GM23338 (cell line): ENCODE measurements around the gene ZNF692. TPM values are rescaled to one million over a fixed set of nuclear protein-coding genes. Genes with fewer than 3 reads are reported as not detected.

ENCODE experiments used
- ATAC-seq: fragments of 200-7000 bp; cut with Tn5 transposase; 3 replicates; pipeline ENCODE4 v1.9.1; 2020
- DNase-seq: peaks from one replicate; pipeline ENCODE4 v3.0.0-alpha.2; 2015; ENCODE audit warnings: low spot score
- H2AFZ ChIP-seq: fragments of 200-600 bp; sonication (generic); 2 replicates; pipeline ENCODE4 v1.8.0; 2016; ENCODE audit warnings: antibody characterized with exemption, mild to moderate bottlenecking, moderate library complexity
- H3F3A ChIP-seq: fragments of 200-600 bp; sonication (generic); replicated peaks from 2 replicates; pipeline ENCODE4 v1.8.0; 2017; ENCODE audit warnings: antibody characterized with exemption, mixed run types, low read depth
- H3K27ac ChIP-seq: fragments of 200-600 bp; sonication (generic); 2 replicates; pipeline ENCODE4 v1.6.1; 2016; ENCODE audit warnings: low read depth
- H3K27me3 ChIP-seq: fragments of 200-600 bp; sonication (generic); 2 replicates; pipeline ENCODE4 v1.8.0; 2016; ENCODE audit warnings: mild to moderate bottlenecking, mixed run types, moderate library complexity; ENCODE audit not compliant: insufficient read depth
- H3K36me3 ChIP-seq: fragments of 200-600 bp; sonication (generic); 2 replicates; pipeline ENCODE4 v1.8.0; 2016; ENCODE audit warnings: mild to moderate bottlenecking; ENCODE audit not compliant: insufficient read depth
- H3K4me1 ChIP-seq: fragments of 200-600 bp; sonication (generic); 2 replicates; pipeline ENCODE4 v1.8.0; 2016; ENCODE audit warnings: mild to moderate bottlenecking, moderate library complexity; ENCODE audit not compliant: insufficient read depth
- H3K4me2 ChIP-seq: fragments of 200-600 bp; sonication (generic); 2 replicates; pipeline ENCODE4 v1.7.1; 2017; ENCODE audit warnings: mixed run types
- H3K4me3 ChIP-seq: fragments of 200-600 bp; sonication (generic); 2 replicates; pipeline ENCODE4 v1.6.1; 2016; ENCODE audit warnings: mixed run types
- H3K79me2 ChIP-seq: fragments of 200-600 bp; sonication (generic); replicated peaks from 2 replicates; pipeline ENCODE4 v1.8.0; 2017; ENCODE audit warnings: mild to moderate bottlenecking; ENCODE audit not compliant: insufficient read depth
- H3K9me2 ChIP-seq: fragments of 200-600 bp; sonication (generic); 2 replicates; pipeline ENCODE4 v1.8.0; 2017; ENCODE audit not compliant: insufficient read depth
- H4K20me1 ChIP-seq: fragments of 200-600 bp; sonication (generic); replicated peaks from 2 replicates; pipeline ENCODE4 v1.8.0; 2017; ENCODE audit warnings: mild to moderate bottlenecking; ENCODE audit not compliant: insufficient read depth
- H3K27ac Mint-ChIP-seq: 2 replicates; pipeline ENCODE4 v1.8.0; 2020; ENCODE audit warnings: inconsistent platforms, mild to moderate bottlenecking, moderate library complexity, mixed read lengths
- H3K27me3 Mint-ChIP-seq: 3 replicates; pipeline ENCODE4 v1.8.0; 2022; ENCODE audit warnings: low read depth, mild to moderate bottlenecking, moderate library complexity, mixed read lengths, inconsistent platforms; ENCODE audit not compliant: insufficient read depth, poor library complexity
- H3K36me3 Mint-ChIP-seq: 3 replicates; pipeline ENCODE4 v1.8.0; 2021; ENCODE audit warnings: low read depth, mild to moderate bottlenecking, inconsistent platforms, moderate library complexity, mixed read lengths
- H3K4me1 Mint-ChIP-seq: 3 replicates; pipeline ENCODE4 v1.8.0; 2020; ENCODE audit warnings: mild to moderate bottlenecking, inconsistent platforms, mixed read lengths
- H3K4me3 Mint-ChIP-seq: 3 replicates; pipeline ENCODE4 v1.8.0; 2021; ENCODE audit warnings: moderate library complexity, mild to moderate bottlenecking, inconsistent platforms, mixed read lengths
- H3K9me3 Mint-ChIP-seq: 3 replicates; pipeline ENCODE4 v1.8.0; 2020; ENCODE audit warnings: moderate library complexity, mild to moderate bottlenecking, inconsistent platforms, mixed read lengths
- CREB1 ChIP-seq: fragments of 250-450 bp; sonication (Bioruptor Pico); IDR thresholded peaks from 2 replicates; pipeline ENCODE4 v1.5.0; 2020; ENCODE audit warnings: low read depth, mild to moderate bottlenecking, moderate library complexity
- JUNB ChIP-seq: IDR thresholded peaks from one replicate; pipeline ENCODE4 v1.6.1; 2016; ENCODE audit warnings: antibody characterized with exemption; ENCODE audit not compliant: unreplicated experiment
- NANOG ChIP-seq: IDR thresholded peaks from 2 replicates; pipeline ENCODE4 v1.6.1; 2016; ENCODE audit warnings: antibody characterized with exemption, borderline replicate concordance
- POLR2AphosphoS5 ChIP-seq: IDR thresholded peaks from 2 replicates; pipeline ENCODE4 v1.6.1; 2016; ENCODE audit warnings: antibody characterized with exemption, low read depth
- STAT1 ChIP-seq: IDR thresholded peaks from one replicate; pipeline ENCODE4 v1.6.1; 2016; ENCODE audit warnings: antibody characterized with exemption; ENCODE audit not compliant: unreplicated experiment
- ZNF114 ChIP-seq: fragments of 250-450 bp; sonication (Bioruptor Pico); IDR thresholded peaks from 2 replicates; pipeline ENCODE4 v1.5.0; 2020; ENCODE audit warnings: mild to moderate bottlenecking, moderate library complexity
- polyA plus RNA-seq: library from polyadenylated mRNA; unstranded; fragments of >200 nt; fragmentation: Nextera tagmentation; extraction: Ambion mirVana; gene quantifications from 2 replicates; pipeline ENCODE4 v1.2.1, GENCODE V29; 2016
- total RNA-seq: library from RNA; depleted of rRNA; stranded (reverse); fragments of >200 nt; shearing (Covaris generic); gene quantifications from 2 replicates; pipeline ENCODE4 v1.2.3, GENCODE V29; 2014
- TF ChIP-seq, protein P1 (sequence below), 2 experiments: fragments of 200-600 bp in 1 of 2; sonication (generic) in 1 of 2; conservative IDR thresholded peaks; 2 replicates each; pipeline versions ENCODE4 v1.5.1 to v1.6.1; 2016 to 2017; ENCODE audit warnings: antibody characterized with exemption in 2 of 2, low read depth in 2 of 2, mild to moderate bottlenecking in 2 of 2, moderate library complexity in 1 of 2
- TF ChIP-seq, protein P2 (sequence below): IDR thresholded peaks from one replicate; pipeline ENCODE4 v1.6.1; 2018; ENCODE audit warnings: antibody characterized with exemption; ENCODE audit not compliant: unreplicated experiment
- TF ChIP-seq, protein P3 (sequence below): IDR thresholded peaks from 2 replicates; pipeline ENCODE4 v1.6.1; 2016; ENCODE audit warnings: antibody characterized with exemption

Gene ZNF692
- total and polyA plus RNA-seq, 2 experiments from 2014 or later, result 41.2 to 57.1 TPM

DNA sequence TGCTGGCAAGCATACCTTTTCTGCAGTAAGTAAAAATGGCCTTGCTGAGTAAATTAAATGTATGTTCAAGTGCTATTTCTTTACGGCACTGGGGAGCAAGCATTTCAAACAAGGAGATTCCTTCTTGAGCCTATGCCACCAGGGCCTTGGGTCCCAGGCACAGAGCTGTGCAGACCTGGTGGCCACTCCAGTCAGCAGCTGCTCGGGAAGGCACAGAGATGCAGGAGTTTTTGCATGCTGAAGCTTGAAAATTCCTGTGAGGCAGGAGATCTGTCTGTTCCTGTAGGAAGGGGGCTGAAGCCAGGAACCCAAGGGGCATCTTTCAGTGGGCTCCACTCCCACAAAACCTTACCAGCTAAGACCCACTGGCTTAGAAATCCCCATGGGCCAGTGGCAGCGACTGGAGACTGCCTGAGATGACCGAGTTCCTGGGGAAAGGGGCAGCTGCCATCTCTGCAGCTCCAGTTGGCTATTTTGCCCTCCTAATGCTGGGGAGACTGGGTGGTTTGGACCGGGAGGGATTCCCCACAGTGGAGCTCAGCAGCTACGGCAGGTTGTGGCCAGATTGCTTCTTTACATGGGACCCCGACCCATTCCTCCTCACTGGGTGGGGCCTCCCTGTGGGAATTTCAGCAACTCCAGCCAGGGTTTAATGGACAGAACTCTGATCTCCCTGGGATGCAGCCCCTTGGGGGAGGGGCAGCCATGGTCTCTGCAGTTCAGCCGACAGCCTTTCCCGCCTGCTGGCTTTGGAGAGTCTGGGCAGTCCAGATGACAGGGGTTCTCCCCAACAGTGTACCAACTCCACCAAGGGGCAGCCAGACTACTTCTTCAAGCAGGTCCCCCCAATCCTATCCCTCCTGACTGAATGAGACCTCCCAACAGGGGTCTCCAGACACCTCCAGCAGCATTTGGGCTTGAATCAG is 38.8 kb upstream of the ZNF692 start (continued):
- TF ChIP-seq, protein P1, sequence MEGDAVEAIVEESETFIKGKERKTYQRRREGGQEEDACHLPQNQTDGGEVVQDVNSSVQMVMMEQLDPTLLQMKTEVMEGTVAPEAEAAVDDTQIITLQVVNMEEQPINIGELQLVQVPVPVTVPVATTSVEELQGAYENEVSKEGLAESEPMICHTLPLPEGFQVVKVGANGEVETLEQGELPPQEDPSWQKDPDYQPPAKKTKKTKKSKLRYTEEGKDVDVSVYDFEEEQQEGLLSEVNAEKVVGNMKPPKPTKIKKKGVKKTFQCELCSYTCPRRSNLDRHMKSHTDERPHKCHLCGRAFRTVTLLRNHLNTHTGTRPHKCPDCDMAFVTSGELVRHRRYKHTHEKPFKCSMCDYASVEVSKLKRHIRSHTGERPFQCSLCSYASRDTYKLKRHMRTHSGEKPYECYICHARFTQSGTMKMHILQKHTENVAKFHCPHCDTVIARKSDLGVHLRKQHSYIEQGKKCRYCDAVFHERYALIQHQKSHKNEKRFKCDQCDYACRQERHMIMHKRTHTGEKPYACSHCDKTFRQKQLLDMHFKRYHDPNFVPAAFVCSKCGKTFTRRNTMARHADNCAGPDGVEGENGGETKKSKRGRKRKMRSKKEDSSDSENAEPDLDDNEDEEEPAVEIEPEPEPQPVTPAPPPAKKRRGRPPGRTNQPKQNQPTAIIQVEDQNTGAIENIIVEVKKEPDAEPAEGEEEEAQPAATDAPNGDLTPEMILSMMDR (conservative IDR thresholded peaks at IDR 0.05; ENCODE audit: low read depth in 2 of 2), result no peak
- TF ChIP-seq STAT1, result no peak
- TF ChIP-seq POLR2AphosphoS5, result no peak
- no peak for TF ChIP-seq CREB1 (CRISPR knock-in tag)
- no peak for TF ChIP-seq JUNB
- TF ChIP-seq NANOG, result no peak
- no peak for TF ChIP-seq ZNF114 (CRISPR knock-in tag)

DNA sequence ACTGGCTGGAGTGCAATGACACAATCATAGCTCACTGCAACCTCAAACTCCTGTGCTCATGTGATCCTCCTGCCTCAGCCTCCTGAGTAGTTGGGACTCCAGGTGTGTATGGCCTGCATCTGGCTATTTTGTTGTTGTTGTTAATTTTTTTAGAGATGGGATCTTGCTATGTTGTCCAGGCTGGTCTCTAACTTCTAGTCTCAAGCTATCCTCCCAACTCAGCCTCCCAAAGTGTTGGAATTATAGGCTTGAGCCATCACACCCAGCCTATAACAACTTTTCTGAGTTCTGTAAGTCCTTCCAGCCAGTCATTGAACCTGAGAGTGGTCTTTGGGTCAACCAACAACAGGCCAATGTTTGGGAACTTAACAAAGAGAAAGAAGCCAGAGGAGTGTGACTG is 36.0 kb upstream of the ZNF692 start:
- H3K4me3 ChIP-seq, result no peak overlapping the region
- H2AFZ ChIP-seq, result no peak overlapping the region
- H3K9me2 ChIP-seq, result no peaks in the 10 kb centered on the region
- Mint-ChIP-seq H3K36me3 (no peaks in the 10 kb centered on the region), H3K4me1 (peaks cover 21% of the 10 kb centered on the region), H3K27me3 (peaks cover 9% of the 10 kb centered on the region), H3K27ac (no peak overlapping the region), H3K9me3 (no peaks in the 10 kb centered on the region), H3K4me3 (no peak overlapping the region)
- ATAC-seq (no peak), DNase-seq (no peak)
- no peaks in the 10 kb centered on the region for H3K36me3 ChIP-seq
- no peaks in the 10 kb centered on the region for H4K20me1 ChIP-seq
- H3K27me3 ChIP-seq, result no peaks in the 10 kb centered on the region
- no peaks in the 10 kb centered on the region for H3K79me2 ChIP-seq
- TF ChIP-seq, protein P2, sequence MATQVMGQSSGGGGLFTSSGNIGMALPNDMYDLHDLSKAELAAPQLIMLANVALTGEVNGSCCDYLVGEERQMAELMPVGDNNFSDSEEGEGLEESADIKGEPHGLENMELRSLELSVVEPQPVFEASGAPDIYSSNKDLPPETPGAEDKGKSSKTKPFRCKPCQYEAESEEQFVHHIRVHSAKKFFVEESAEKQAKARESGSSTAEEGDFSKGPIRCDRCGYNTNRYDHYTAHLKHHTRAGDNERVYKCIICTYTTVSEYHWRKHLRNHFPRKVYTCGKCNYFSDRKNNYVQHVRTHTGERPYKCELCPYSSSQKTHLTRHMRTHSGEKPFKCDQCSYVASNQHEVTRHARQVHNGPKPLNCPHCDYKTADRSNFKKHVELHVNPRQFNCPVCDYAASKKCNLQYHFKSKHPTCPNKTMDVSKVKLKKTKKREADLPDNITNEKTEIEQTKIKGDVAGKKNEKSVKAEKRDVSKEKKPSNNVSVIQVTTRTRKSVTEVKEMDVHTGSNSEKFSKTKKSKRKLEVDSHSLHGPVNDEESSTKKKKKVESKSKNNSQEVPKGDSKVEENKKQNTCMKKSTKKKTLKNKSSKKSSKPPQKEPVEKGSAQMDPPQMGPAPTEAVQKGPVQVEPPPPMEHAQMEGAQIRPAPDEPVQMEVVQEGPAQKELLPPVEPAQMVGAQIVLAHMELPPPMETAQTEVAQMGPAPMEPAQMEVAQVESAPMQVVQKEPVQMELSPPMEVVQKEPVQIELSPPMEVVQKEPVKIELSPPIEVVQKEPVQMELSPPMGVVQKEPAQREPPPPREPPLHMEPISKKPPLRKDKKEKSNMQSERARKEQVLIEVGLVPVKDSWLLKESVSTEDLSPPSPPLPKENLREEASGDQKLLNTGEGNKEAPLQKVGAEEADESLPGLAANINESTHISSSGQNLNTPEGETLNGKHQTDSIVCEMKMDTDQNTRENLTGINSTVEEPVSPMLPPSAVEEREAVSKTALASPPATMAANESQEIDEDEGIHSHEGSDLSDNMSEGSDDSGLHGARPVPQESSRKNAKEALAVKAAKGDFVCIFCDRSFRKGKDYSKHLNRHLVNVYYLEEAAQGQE, result no peak
- TF ChIP-seq, protein P3, sequence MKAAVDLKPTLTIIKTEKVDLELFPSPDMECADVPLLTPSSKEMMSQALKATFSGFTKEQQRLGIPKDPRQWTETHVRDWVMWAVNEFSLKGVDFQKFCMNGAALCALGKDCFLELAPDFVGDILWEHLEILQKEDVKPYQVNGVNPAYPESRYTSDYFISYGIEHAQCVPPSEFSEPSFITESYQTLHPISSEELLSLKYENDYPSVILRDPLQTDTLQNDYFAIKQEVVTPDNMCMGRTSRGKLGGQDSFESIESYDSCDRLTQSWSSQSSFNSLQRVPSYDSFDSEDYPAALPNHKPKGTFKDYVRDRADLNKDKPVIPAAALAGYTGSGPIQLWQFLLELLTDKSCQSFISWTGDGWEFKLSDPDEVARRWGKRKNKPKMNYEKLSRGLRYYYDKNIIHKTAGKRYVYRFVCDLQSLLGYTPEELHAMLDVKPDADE, result no peak
- no peak for TF ChIP-seq ZNF114 (CRISPR knock-in tag)
- no peak for TF ChIP-seq CREB1 (CRISPR knock-in tag)
- no peak for TF ChIP-seq POLR2AphosphoS5
- H3K4me1 ChIP-seq, result peaks cover 18% of the 10 kb centered on the region
- no peak overlapping the region for H3K4me2 ChIP-seq
- no peaks in the 10 kb centered on the region for H3F3A ChIP-seq
- no peak overlapping the region for H3K27ac ChIP-seq
